Measurements from ENCODE around the gene EPO. TPM values are rescaled to one million over a fixed set of nuclear protein-coding genes. Genes with fewer than 3 reads are reported as not detected.

The EPO gene
- total RNA-seq: not detected

DNA sequence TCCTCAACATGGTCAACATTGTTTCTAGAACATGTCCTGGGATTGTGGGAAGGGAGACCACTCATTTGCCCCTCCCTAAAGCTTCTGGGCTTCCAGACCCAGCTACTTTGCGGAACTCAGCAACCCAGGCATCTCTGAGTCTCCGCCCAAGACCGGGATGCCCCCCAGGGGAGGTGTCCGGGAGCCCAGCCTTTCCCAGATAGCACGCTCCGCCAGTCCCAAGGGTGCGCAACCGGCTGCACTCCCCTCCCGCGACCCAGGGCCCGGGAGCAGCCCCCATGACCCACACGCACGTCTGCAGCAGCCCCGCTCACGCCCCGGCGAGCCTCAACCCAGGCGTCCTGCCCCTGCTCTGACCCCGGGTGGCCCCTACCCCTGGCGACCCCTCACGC is at the start of gene EPO:
Gene EPO, plus strand, starts transcription at position 190 of the 392 bp plus-strand sequence. CDS start 513 bp downstream, outside the sequence.
- DNase-seq: no peak

- DNase-seq: no peak
Measured at GRCh38 chr7:100671353-100672327, 48.6 kb upstream of the EPO start.

GRCh38 chr7:100673302-100673941 is 46.8 kb upstream of the EPO start, which contains the start of gene GNB2:
Gene GNB2 (plus strand): TSS chr7:100673740. CDS start chr7:100676266, 2,526 bp downstream.
- DNase-seq: peak; percentile 97

DNA sequence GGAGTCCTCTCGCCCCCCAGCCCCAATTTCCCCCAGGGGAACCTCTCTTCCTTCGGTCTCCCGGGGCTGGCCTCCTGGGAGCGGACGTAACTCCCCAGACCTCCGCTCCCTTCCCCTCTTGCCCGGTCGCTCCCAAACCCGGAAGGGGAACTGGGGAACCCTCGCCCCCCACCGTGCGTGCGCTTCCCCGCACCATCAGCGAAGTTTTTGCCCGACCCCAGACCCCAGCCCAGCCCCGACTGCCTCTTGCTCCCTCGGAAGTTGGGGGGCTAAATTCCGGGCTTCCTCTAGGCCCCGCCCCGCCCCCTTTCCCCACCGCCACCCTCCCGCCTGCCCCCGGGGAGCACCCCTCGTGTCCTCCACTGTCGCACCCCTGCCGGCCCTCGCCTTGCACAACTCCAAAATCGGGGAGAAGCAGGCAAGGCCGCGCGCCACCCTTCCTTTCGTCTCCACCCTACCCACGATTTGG is 46.3 kb upstream of the EPO start:
- no peak for DNase-seq

GRCh38 chr7:100674411-100675104 is 45.7 kb upstream of the EPO start:
- no peak for DNase-seq

- DNase-seq: no peak
Measured at GRCh38 chr7:100675105-100675451, 45.2 kb upstream of the EPO start.

DNA sequence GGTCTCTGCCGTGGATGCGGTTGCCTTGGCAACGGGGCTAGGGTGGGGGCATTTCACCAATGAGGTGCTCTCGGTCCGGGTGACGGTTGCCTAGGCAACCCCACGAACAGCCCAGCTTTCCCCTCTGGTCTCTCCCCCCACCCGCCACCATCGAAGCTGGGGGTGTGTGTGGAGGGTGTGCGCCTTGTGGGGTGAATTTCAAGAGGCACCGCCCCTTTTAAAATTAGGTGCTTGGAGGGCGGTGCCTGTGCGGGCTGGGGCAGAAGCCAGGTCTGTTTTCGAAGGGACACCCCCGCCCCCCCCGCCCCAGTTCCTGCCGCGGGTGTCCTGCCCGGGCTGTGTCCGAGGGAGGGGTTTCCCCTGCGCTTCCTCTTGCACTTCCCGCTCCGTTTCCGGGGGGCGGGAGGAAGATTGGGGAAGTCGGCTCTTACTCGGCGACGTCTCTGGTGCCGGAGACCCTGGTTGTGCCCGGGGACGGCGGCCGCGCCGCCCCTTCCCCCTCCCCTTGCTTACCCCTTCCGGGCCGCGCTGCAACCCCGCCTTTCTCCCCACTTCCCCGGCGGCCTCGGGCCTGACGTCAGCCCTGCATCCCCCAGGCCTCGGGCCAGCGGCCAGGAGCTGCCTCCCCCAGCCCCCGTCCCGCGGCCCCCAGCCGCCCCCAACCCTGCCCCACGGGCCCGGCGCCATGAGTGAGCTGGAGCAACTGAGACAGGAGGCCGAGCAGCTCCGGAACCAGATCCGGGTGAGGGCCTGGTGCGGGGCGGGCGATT is 44.5 kb upstream of the EPO start:
- DNase-seq: peak; percentile 76

- no peak for DNase-seq
Measured at GRCh38 chr7:100676501-100677306, 43.6 kb upstream of the EPO start.

- no peak for DNase-seq
Measured at GRCh38 chr7:100677308-100678267, 42.7 kb upstream of the EPO start.

DNA sequence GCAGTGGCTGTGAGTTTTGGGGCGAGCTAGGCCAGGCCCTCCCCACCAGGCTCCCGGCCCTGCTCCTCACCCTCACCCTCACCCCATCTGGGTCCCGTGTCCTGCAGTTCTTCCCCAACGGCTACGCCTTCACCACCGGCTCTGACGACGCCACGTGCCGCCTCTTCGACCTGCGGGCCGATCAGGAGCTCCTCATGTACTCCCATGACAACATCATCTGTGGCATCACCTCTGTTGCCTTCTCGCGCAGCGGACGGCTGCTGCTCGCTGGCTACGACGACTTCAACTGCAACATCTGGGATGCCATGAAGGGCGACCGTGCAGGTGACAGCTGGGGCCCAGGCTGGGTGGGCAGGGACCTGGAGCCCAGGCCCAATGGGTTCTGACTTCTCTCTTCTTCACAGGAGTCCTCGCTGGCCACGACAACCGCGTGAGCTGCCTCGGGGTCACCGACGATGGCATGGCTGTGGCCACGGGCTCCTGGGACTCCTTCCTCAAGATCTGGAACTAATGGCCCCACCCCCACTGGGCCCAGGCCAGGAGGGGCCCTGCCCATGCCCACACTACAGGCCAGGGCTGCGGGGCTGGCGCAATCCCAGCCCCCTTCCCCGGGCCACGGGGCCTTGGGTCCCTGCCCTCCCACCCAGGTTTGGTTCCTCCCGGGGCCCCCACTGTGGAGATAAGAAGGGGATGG is 41.8 kb upstream of the EPO start:
- DNase-seq: no peak

- no peak for DNase-seq
Measured at GRCh38 chr7:100679129-100679926, 40.9 kb upstream of the EPO start.

- DNase-seq: no peak
Measured at GRCh38 chr7:100679927-100680575, 40.2 kb upstream of the EPO start.

DNA sequence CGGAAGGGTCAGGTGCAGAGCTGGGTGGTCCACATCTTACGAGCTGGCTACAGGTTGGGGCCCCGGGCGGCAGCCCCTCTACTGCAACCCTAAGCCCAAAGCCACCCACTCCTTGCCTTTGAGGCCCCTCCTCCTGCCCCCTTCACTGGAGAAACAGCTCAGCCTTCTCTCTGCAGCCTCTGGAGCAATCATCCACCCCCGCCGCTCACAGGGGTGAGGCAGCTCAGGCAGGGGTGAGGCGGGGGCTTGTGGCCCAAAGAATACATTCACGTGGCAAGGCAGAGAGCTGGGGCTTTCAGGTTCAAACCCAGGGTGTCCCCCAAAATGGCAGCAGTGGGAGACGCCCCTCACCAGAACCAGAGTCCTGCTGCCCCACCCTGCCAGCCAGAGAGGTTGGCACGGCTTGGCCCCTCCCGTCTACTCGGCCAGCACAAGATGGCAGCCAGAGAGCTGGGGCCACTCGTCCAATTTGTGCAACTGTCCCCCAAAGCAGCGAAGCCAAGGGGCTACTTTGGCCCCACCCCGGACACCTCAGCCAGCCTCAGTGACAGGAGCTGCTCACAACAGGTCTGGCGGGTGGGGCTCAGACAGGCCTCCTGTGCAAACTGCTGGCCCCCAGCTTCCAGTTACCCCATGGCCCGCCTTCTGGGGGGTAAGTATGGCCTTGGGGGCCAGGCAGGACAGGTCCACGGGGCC is 39.5 kb upstream of the EPO start:
- no peak for DNase-seq

DNA sequence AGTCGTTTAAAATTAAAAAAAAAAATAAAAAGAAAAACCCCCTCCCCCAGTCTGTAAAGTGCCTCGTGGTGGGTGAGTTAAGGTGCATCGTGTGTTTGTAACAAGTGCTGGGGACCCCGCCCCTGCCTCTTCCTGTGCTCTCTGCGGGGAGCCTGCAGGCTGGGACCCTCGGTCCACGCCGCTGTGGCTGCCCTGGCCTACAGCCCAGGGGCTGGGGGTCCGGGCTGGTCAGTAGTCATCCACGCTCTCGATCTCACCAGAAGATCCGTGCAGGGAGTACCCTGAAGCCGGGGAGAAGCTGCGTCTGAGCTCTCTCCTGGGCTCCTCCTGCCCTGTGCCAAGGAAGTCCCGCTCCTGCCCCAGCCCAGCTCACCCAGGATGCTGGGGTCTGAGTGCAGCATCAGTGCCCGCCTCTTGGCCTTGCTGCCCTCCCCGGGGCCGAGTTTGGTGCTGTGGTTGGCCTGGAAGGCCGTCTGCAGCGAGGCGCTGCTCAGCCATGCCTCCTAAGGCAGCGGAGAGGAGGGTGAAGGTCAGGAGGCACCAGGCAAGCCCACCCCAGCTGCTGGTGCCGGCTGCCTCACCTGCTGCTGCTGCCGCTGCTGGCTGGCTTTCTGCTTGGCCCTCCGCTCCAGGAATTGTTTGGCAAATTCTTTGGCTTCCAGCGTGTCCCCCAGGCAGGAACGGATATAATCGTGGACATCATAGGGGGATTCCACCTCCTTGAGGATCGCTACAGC is 38.6 kb upstream of the EPO start:
- DNase-seq: no peak

- no peak for DNase-seq
Measured at GRCh38 chr7:100682228-100682741, 38.0 kb upstream of the EPO start.

DNA sequence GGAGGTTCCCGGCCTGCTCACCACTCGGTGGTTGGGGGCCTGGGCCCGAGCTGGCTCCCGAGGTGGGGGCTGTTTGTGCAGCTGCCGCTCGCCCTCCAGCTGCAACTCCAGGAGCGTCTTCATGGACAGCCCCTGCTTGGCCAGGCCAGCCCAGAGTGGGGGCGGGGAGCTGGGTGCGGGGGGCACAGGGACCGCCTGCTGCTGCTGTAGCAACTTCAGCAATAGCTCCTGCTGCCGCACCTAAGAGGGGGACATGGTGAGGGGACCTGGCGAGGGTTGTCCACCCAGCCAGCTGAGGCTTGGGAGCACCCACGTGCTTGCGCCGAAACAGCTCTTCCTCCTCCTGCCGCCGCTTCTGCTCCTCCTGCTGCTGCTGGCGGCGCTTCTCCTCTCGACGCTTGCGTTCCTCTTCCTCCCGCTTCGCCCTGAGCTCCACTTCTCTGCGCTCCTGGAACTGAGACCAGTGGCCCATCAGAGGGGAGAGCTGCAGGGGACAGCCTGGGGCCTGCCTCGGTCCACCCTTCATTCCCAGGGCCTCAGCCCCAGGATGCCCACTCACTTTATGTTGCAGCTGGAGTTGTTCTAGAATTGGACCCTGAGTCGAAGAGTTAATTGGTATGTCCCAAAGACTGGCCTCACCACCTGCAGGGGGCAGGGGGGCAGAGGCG is 37.1 kb upstream of the EPO start:
- DNase-seq: no peak

Data from occipital lobe (tissue), 2 donors.